ENCODE data around the gene TRAF7. TPM values are rescaled to one million over a fixed set of nuclear protein-coding genes. Genes with fewer than 3 reads are reported as not detected.

Gene TRAF7
- total RNA-seq, 1 donor from 2014 or later, result 80.3 TPM

DNA sequence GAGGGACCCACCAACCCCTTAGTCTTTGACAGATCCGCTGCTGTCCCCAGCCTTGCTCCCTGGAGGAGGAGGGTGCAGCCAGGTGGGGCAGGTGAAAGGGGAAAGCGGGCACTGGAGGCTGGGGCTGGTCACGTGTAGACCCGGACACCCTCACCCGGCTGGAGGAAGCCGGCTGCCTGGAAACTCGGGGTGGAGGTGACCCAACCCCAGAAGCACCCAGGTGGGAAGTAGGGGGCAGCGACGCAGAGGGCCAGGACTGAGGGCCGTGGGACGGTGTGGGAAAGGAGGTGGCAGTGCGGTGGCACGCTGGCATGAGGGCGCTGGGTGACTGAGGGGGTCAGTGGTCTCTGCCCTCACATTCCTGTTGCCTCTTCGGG is 2.7 kb downstream of the TRAF7 start:
- Mint-ChIP-seq H3K27me3 (no peaks in the 10 kb centered on the region), H3K4me3 (no peak overlapping the region), H3K27ac (no peak overlapping the region), H3K36me3 (ENCODE audit: low read depth) (peaks cover 31% of the 10 kb centered on the region), H3K4me1 (peaks cover 24% of the 10 kb centered on the region), H3K9me3 (no peaks in the 10 kb centered on the region)
- DNase-seq, result no peak
- intact Hi-C loops (cut with micrococcal nuclease), result loop anchor here (5.0 kb wide), 3 partner anchors 94 to 594 kb away; partner anchors contain the start of genes ATP6V0C, ECI1 and SRRM2

DNA sequence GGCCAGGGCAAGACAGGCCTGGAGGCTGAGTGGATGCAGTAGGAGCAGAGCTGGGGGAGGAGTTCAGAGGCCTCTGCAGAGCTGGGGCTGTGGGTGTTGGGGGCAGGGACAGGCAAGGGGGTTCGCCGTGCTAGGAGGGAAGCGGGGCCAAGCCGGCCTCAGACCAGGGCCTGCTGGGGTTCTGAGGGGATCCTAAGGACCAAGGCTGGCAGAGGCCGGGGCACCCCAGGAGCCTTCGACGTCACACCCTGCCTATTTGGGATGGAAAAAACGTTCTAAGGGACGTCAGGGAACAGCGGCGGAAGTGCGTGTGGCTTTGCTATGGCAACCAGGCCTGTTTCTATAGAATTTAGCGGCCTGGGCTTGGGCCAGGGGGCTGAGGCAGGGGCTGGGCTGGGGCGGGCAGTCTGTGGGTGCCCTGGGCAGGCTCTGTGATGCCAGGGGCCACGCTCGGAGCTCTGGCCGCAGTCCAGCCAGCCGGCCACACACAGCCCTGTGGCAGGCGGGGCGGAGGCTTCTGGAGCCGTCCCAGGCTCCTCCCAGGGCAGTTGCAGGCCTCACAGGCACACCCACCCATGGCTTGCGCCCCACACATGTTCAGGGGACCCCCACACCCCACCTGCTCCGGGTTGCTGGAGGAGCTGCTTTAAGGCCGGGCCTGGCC is 3.7 kb downstream of the TRAF7 start:
- H3K27ac Mint-ChIP-seq, result no peak overlapping the region

DNA sequence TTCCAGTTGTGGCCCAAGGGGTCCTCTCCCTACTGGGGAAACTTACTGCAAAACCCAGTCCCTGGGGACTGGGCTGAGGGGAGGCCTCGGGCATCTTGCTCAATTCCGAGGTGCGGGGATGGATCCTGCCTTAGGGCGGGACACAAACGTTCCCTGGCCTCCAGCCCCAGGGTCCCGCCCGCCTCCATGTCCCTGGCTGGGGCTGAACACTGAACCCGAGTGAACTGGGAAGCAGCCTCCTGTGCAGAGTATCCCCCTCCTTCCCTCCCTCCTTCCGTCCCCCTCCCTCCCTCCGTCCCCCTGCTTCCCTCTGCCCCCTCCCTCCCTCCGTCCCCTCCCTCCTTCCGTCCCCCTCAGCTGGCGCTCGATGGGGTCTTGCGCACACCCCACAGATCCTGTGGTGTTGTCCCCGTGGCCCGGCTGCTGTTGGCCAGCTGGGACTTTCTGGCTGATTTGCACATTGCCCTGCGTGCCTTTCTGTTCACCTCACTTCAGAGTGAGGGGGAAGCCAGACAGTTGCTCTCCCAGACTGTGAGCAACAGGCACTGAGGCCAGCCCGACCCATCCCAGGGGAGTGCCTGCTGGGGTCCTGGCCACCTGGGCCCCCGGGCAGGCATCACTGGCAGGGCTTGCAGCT is 5.5 kb downstream of the TRAF7 start:
- Mint-ChIP-seq H3K4me3 (no peak overlapping the region), H3K4me1 (peaks cover 21% of the 10 kb centered on the region), H3K36me3 (ENCODE audit: low read depth) (peaks cover 15% of the 10 kb centered on the region), H3K9me3 (no peaks in the 10 kb centered on the region), H3K27me3 (no peaks in the 10 kb centered on the region), H3K27ac (no peak overlapping the region)
- intact Hi-C loops (cut with micrococcal nuclease), result no loop called here
- no peak for DNase-seq

More for the DNA sequence above, 3.7 kb downstream of the TRAF7 start:
- no peak overlapping the region for H3K4me3 Mint-ChIP-seq
- no peak for DNase-seq
- intact Hi-C loops (cut with micrococcal nuclease), result loop anchor here (5.0 kb wide), 3 partner anchors 93 to 593 kb away; partner anchors contain the start of genes ATP6V0C, ECI1 and SRRM2
- H3K4me1 Mint-ChIP-seq, result peaks cover 24% of the 10 kb centered on the region
- H3K36me3 Mint-ChIP-seq (ENCODE audit: low read depth), result peaks cover 22% of the 10 kb centered on the region
- no peaks in the 10 kb centered on the region for H3K9me3 Mint-ChIP-seq
- no peaks in the 10 kb centered on the region for H3K27me3 Mint-ChIP-seq

DNA sequence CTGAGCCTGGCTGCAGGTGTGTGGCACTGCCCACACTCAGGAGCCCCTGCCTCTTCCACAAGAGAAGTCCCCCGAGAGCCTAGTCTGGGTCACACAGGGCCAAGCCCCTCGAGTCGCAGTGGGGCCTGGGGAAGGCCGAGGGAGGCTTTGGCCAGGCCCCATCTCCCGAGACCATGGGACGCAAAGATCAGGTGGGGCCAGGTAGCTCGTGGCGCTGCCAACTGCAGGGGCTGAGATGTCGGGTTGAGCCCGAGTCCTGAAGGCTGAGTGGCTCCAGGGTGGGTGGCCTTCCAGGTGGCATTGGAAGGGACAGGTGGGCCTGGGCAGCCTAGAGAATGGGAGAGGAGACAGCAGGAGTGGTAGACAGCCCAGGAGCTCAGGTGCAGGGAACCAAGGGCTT is 6.3 kb downstream of the TRAF7 start:
- intact Hi-C loops (cut with micrococcal nuclease), result no loop called here
- H3K4me3 Mint-ChIP-seq, result no peak overlapping the region
- H3K4me1 Mint-ChIP-seq, result peaks cover 14% of the 10 kb centered on the region

DNA sequence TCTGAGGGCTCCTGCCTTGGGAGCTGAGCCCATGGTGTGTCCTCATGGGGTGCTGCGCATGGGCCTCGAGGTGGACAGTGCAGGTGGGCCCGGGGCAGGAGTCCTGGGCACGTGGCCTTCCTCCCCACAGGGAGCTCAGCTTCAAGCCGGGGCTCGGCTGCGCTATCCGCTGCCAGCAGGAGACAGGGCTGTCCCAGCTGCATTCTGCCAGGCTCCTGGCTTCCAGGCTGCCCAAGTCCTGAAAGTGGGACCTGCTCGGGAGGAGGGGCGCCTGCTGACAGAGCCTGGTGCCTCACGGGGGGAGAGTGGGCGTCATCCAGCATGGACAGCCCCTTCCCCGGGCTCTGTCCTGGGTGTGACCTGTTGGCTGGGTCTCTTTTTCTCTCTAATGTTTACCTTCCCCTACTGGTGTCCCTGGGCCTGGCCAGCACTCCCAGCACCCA is 7.1 kb downstream of the TRAF7 start:
- no peaks in the 10 kb centered on the region for H3K9me3 Mint-ChIP-seq
- H3K27ac Mint-ChIP-seq, result no peak overlapping the region
- peaks cover 18% of the 10 kb centered on the region for H3K36me3 Mint-ChIP-seq (ENCODE audit: low read depth)
- H3K4me3 Mint-ChIP-seq, result no peak overlapping the region
- intact Hi-C loops (cut with micrococcal nuclease), result no loop called here
- no peaks in the 10 kb centered on the region for H3K27me3 Mint-ChIP-seq
- H3K4me1 Mint-ChIP-seq, result peaks cover 9% of the 10 kb centered on the region
- no peak for DNase-seq

More for the DNA sequence above, 6.3 kb downstream of the TRAF7 start:
- no peak overlapping the region for H3K27ac Mint-ChIP-seq
- H3K27me3 Mint-ChIP-seq, result no peaks in the 10 kb centered on the region
- no peak for DNase-seq
- no peaks in the 10 kb centered on the region for H3K9me3 Mint-ChIP-seq
- H3K36me3 Mint-ChIP-seq (ENCODE audit: low read depth), result peaks cover 18% of the 10 kb centered on the region

DNA sequence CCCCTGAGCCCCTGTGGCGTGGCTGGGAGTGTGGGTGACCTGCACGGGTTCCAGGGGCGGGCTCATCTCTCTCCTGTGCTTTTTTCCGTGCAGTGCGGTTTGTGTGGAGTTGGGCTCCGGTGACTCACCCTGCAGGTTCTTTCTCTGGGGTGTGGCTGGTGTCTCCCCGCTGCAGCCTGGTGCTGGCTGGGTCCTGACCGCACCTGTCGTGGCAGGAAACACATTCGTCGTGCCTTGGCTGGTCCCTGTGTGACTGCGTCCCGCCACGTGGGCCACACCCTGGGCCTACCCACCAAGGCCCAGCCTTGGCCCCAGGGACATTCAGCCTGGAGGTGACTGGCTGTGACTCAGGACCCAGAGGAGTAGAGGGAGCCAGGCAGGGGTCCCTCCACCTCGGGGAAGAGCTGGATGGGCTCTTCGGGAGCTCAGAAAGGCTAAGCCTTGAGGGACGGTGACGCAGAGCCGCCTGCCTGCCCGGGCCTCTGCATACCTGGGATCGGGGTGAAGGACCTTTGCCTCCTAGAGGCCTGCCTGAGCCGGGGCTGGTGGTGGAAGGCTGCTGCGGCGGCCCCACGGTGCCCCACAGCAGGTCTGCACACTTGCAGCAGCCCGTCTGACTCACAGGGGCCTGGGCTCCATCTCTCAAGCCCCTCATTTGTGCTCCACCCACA is 7.8 kb downstream of the TRAF7 start:
- intact Hi-C loops (cut with micrococcal nuclease), result no loop called here
- Mint-ChIP-seq H3K4me3 (no peak overlapping the region), H3K9me3 (no peaks in the 10 kb centered on the region), H3K27ac (no peak overlapping the region), H3K4me1 (peaks cover 5% of the 10 kb centered on the region), H3K36me3 (ENCODE audit: low read depth) (peaks cover 20% of the 10 kb centered on the region), H3K27me3 (no peaks in the 10 kb centered on the region)
- DNase-seq, result no peak

DNA sequence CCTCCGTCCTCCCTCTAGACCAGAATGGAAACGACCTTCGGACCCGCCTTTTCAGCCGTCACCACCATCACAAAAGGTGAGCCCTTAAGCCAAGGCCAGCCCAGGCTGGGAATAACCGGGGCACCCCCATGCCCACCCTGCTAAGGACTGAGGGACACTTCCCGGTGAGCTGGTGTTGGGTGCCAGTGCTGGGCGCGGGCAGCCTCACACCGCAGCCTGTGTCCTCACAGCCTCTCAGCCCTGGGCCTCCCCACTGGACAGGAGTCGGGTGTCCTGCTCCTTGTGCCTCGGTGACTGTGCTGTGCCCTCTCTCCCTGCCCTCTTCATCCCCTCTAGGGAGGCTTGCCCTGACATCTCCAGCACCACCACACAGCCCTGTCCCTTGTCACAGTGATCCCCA is 10.3 kb downstream of the TRAF7 start:
- Mint-ChIP-seq H3K27ac (no peak overlapping the region), H3K36me3 (ENCODE audit: low read depth) (peaks cover 20% of the 10 kb centered on the region), H3K27me3 (no peaks in the 10 kb centered on the region), H3K4me3 (no peak overlapping the region), H3K4me1 (peaks cover 2% of the 10 kb centered on the region), H3K9me3 (no peaks in the 10 kb centered on the region)
- DNase-seq, result no peak
- intact Hi-C loops (cut with micrococcal nuclease), result no loop called here

DNA sequence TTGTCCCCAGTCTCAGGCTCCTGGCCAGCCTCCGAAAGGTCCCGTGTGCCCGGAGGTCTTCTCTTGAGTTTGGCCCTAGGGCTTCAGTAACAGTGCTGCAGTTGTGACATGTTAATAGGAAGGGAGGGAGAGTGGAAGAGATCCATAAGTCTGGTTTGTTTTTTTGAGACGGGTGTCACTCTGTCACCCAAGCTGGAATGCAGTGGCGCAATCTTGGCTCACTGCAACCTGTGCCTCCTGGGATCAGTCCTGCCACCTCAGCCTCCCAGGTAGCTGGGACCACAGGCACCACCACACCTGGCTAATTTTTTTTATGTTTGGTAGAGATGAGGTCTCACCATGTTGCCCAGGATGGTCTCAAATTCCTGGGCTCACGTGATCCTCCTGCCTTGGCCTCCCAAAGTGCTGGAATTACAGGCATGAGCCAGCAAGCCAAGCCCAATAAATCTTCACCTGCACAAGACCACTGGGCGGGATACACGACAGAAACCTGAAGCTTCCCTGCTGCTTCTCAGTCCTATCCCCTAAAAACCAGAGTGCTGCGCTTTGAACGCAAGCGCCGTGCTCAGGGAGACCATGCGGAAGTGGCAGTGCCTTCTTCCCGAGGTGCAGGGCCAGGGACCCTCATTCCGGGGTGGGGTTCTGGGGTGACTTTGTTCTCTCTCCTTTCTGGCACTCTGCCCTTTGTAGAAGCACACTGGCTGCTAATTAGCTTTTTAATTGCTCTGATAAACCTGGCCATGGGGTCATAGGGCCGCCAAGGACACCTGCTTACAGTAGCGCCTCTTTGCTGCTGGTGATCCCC is 10.9 kb downstream of the TRAF7 start:
- peaks cover 20% of the 10 kb centered on the region for H3K36me3 Mint-ChIP-seq (ENCODE audit: low read depth)
- no peaks in the 10 kb centered on the region for H3K27me3 Mint-ChIP-seq
- DNase-seq, result no peak
- H3K9me3 Mint-ChIP-seq, result no peaks in the 10 kb centered on the region
- intact Hi-C loops (cut with micrococcal nuclease), result no loop called here
- H3K27ac Mint-ChIP-seq, result no peak overlapping the region
- H3K4me3 Mint-ChIP-seq, result no peak overlapping the region
- H3K4me1 Mint-ChIP-seq, result peaks cover 2% of the 10 kb centered on the region

DNA sequence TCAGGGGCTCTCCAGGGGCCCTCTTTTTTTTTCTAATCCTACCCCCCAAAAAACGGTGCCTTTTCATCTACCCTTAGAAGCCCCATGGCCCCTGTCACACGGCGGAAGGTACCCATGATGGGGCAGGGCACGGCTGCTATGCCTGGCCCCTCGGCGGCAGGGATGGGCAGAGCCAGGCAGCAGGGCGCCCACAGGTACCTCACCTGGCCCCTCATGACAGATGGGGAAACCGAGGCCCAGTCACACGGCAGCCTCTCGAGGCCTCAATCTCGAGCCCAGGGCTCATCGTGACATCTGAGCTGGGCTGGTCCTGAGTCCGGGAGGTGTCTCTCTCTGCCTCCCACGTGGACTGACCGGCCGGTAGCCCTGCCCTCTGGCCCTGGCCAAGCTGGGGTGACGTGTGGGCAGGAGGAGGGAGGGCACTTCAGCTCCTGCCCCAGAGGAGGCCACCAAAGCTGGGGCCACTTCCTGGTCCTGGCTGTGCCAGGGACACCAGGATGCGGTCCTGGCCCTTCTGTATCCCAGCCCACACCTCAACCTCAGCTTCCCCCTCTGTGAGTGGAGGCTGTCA is 11.6 kb downstream of the TRAF7 start:
- DNase-seq, result no peak
- Mint-ChIP-seq H3K9me3 (no peaks in the 10 kb centered on the region), H3K36me3 (ENCODE audit: low read depth) (peaks cover 20% of the 10 kb centered on the region), H3K4me1 (peaks cover 2% of the 10 kb centered on the region), H3K27me3 (no peaks in the 10 kb centered on the region), H3K27ac (no peak overlapping the region), H3K4me3 (no peak overlapping the region)
- intact Hi-C loops (cut with micrococcal nuclease), result no loop called here

DNA sequence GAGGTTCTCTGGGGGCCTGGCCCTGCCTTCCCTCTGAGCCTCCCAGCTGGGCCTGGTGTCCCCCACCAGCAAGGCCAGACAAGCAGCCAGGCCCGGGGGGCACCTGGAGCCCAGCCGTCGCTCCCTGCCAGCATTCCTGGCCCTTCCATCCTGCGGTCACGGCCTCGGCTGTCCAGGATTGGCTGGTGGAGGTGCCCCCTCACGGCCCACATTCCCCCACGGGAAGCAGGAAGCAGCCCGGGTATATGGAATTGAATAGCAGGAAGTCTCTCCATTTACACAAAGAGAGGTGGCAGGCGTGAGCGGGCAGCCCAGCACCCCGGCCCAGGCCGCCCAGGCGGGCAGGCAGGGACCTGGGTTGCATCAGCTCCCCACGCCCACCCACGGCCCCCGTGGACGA is 14.5 kb downstream of the TRAF7 start:
- Mint-ChIP-seq H3K27ac (no peak overlapping the region), H3K4me1 (peaks cover 2% of the 10 kb centered on the region), H3K9me3 (no peaks in the 10 kb centered on the region), H3K36me3 (ENCODE audit: low read depth) (peaks cover 29% of the 10 kb centered on the region), H3K27me3 (no peaks in the 10 kb centered on the region), H3K4me3 (no peak overlapping the region)
- intact Hi-C loops (cut with micrococcal nuclease), result no loop called here
- no peak for DNase-seq

DNA sequence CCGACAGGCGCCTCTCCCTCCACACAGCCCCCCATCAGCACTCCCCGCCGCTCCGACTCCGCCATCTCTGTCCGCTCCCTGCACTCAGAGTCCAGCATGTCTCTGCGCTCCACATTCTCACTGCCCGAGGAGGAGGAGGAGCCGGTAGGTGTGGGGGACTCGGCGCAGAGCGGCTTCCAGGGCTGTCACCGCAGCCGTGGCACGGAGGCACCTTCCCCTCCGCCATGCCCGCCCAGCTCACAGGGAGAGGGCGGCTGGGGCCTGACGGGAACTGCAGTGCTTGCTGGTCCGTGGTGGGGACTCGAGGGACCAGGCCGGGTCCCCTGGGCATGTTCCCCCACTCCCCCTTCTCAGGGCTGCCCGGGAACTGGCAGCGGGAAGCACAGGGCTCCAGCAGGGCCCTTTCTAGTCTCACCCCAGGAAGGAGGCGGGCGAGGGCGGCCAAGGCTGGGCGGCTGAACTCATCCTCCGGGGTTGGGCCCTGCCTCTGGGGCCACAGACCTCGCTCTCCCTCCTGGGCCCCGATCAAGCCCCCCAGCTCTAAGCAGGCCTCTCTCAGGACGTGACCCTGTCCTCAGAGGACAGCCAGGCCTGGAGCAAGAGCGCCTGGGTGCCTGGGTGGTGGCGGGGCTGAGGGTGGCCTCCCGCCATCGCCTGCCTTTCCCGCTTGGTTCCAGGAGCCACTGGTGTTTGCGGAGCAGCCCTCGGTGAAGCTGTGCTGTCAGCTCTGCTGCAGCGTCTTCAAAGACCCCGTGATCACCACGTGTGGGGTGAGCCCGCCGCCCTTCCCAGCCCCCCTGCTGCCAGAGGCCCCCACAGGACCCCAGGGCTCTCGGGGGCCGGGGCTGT is 15.2 kb downstream of the TRAF7 start:
- H3K4me1 Mint-ChIP-seq, result peaks cover 2% of the 10 kb centered on the region
- intact Hi-C loops (cut with micrococcal nuclease), result no loop called here
- H3K9me3 Mint-ChIP-seq, result no peaks in the 10 kb centered on the region
- H3K4me3 Mint-ChIP-seq, result no peak overlapping the region
- H3K27me3 Mint-ChIP-seq, result no peaks in the 10 kb centered on the region
- no peak for DNase-seq
- H3K36me3 Mint-ChIP-seq (ENCODE audit: low read depth), result peaks cover 26% of the 10 kb centered on the region
- no peak overlapping the region for H3K27ac Mint-ChIP-seq

DNA sequence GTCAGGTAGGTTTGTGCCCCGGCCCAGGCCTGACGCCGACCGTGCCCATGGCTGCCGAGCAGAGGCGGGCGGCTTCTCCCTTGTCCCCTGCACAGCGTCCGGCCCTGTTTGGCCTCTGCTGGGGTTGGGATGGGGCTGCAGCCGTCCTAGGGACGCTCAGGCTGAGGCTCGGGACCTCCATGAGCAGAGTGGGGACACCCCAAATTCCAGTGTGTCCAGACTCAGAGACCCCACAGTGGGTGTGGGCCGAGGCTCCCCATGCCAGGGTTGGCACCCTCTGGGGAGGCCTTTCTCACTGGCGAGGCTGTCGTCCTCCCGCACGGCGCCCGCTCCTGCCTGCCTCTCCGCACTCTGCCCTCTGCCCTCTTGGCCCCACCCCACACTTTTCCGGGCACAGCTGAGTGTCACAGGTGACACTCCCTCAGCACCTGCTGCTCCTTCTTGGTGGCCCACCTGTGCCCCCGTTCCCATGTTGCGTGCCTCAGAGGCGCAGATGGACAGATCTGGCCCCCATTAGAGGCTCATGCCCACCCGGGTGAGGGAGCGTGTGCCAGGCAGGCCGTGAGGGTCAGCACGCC is 16.1 kb downstream of the TRAF7 start:
- no peak for DNase-seq
- Mint-ChIP-seq H3K27me3 (no peaks in the 10 kb centered on the region), H3K27ac (no peak overlapping the region), H3K4me3 (no peak overlapping the region), H3K9me3 (no peaks in the 10 kb centered on the region), H3K4me1 (no peaks in the 10 kb centered on the region), H3K36me3 (ENCODE audit: low read depth) (peaks cover 24% of the 10 kb centered on the region)
- intact Hi-C loops (cut with micrococcal nuclease), result no loop called here
